PFSK-1 (cell line): ENCODE results near the gene SIN3A.

ENCODE experiments used
- FOXP2 ChIP-seq: optimal IDR thresholded peaks from 2 replicates; pipeline ENCODE3; 2011; ENCODE audit warnings: borderline replicate concordance, control low read depth, inconsistent platforms; ENCODE audit not compliant: insufficient read depth; ENCODE audit errors: extremely low read length, extremely low read depth
- POLR2AphosphoS5 ChIP-seq: IDR thresholded peaks from 2 replicates; pipeline ENCODE4 v1.6.1; 2012; ENCODE audit warnings: low read depth, mild to moderate bottlenecking, control low read depth, low read length, moderate library complexity
- REST ChIP-seq, 2 experiments: IDR thresholded peaks; 2 replicates each; pipeline versions ENCODE4 v1.6.1 to v1.8.0; 2011 to 2012; ENCODE audit warnings: low read depth in 2 of 2, low read length in 2 of 2, control low read depth in 1 of 2, inconsistent platforms in 1 of 2, mild to moderate bottlenecking in 1 of 2, moderate library complexity in 1 of 2; ENCODE audit not compliant: insufficient read depth in 1 of 2
- SIN3A ChIP-seq: IDR thresholded peaks from 2 replicates; pipeline ENCODE4 v1.6.1; 2012; ENCODE audit warnings: mild to moderate bottlenecking, low read length, moderate library complexity, borderline replicate concordance; ENCODE audit not compliant: insufficient read depth
- TAF1 ChIP-seq: IDR thresholded peaks from 2 replicates; pipeline ENCODE4 v1.6.1; 2012; ENCODE audit warnings: low read length, control low read depth, borderline replicate concordance; ENCODE audit not compliant: insufficient read depth

- TF ChIP-seq SIN3A (no peak), REST (IDR thresholded peaks at IDR 0.05; ENCODE audit: insufficient read depth in 1 of 2, low read depth in 2 of 2, low read length in 2 of 2) (no peak), TAF1 (no peak), POLR2AphosphoS5 (no peak; the same call in 1 of the 2 replicates), FOXP2 (no peak)
These were observed 32.5 kb upstream of the SIN3A start for GRCh38 chr15:75483961-75484360.
